ENCODE data around the gene CDK14.

Gene CDK14

DNA sequence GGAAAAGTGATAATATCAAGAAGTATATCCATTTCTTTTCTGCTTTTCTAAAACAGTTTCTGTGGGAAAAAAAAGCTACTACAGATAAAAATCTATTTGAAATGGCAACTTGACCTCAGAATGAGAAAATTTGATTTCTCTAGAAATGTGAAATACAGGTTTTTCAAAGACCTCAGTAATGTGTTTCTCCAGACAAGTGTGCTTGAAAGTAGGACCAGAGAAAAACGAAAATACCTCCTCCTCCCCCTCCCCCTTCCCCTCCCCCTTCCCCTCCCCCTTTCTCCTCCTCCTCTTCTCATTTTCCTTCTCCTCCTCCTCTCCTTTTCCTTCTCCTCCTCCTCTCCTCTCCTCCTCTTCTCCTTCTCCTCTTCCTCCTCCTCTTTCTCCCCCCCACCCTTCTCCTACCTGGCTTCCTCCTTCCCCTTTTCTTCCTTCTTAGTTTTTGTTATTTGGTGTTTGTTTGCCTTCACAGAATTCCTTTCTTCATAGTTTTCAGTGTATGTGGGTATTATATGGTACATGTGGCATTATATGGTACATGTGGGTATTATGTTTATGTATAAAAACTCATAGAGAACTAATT lies 179.4 kb downstream of the CDK14 start:
- Histone ChIP-seq H3K9me3 (no peaks in the 10 kb centered on the region), H3K36me3 (no peaks in the 10 kb centered on the region), H3K4me1 (peaks cover 0 to 32% (median 5%) of the 10 kb centered on the region in 4 donors), H3K4me3 (no peak overlapping the region), H3K27me3 (no peaks in the 10 kb centered on the region), H3K27ac (no peak overlapping the region)
- intact Hi-C loops (cut with DNase I; ENCODE audit: low total_unique reads) = no loop called here
- no peak for DNase-seq
- TF ChIP-seq, protein P1, sequence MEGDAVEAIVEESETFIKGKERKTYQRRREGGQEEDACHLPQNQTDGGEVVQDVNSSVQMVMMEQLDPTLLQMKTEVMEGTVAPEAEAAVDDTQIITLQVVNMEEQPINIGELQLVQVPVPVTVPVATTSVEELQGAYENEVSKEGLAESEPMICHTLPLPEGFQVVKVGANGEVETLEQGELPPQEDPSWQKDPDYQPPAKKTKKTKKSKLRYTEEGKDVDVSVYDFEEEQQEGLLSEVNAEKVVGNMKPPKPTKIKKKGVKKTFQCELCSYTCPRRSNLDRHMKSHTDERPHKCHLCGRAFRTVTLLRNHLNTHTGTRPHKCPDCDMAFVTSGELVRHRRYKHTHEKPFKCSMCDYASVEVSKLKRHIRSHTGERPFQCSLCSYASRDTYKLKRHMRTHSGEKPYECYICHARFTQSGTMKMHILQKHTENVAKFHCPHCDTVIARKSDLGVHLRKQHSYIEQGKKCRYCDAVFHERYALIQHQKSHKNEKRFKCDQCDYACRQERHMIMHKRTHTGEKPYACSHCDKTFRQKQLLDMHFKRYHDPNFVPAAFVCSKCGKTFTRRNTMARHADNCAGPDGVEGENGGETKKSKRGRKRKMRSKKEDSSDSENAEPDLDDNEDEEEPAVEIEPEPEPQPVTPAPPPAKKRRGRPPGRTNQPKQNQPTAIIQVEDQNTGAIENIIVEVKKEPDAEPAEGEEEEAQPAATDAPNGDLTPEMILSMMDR (IDR thresholded peaks at IDR 0.05) = no peak

DNA sequence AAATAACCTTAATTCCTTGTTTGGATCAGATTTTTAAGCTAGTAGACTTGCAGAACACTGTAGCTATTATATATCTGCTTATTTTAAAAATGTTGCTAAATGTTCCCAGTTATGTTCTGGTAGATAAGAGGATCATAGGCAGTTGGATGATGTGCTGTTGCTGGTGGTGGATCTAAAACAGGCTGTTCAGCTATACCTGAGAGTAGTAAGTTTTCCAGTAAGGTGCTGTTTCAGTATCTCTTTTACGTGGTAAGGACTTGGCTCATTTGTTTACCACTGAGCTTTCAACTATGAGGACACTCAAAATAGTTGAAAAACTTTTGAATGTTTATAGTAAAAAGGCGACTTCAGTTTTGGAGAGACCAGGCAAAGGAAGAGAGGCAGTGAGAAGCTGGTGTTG lies 180.9 kb downstream of the CDK14 start:
- Histone ChIP-seq H3K9me3 (no peaks in the 10 kb centered on the region), H3K36me3 (no peaks in the 10 kb centered on the region), H3K27me3 (no peaks in the 10 kb centered on the region), H3K27ac (no peak overlapping the region), H3K4me3 (no peak overlapping the region), H3K4me1 (peaks cover 0 to 25% (median 5%) of the 10 kb centered on the region in 4 donors)
- intact Hi-C loops (cut with DNase I; ENCODE audit: low total_unique reads) = no loop called here
- TF ChIP-seq, protein P1 (IDR thresholded peaks at IDR 0.05) = no peak
- no peak for DNase-seq

DNA sequence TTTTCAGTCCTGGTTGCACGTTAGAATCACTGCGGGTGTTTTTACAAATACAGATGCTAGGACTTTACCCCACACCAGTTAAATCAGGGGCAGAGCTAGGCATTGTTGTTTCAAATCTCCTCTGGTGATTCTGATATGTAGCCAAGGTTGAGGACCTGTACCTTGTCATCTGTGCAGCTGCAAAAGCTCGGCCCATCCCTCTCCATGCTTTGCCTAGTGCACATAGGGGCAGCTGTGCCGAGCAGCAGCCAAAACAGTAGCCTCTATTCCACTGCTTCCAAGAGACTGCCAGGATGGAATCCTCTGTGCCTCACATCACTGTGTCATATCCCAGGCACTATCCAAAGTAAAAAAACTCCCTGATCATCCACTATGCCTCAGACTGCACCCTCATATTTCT lies 181.3 kb downstream of the CDK14 start:
- TF ChIP-seq, protein P1 (IDR thresholded peaks at IDR 0.05) = no peak
- no peaks in the 10 kb centered on the region for H3K27me3 ChIP-seq
- intact Hi-C loops (cut with DNase I; ENCODE audit: low total_unique reads) = no loop called here
- no peak overlapping the region for H3K4me3 ChIP-seq
- H3K36me3 ChIP-seq = no peaks in the 10 kb centered on the region
- H3K27ac ChIP-seq = no peak overlapping the region
- DNase-seq = no peak
- H3K9me3 ChIP-seq = no peaks in the 10 kb centered on the region
- H3K4me1 ChIP-seq = peaks cover 0 to 25% (median 5%) of the 10 kb centered on the region in 4 donors

DNA sequence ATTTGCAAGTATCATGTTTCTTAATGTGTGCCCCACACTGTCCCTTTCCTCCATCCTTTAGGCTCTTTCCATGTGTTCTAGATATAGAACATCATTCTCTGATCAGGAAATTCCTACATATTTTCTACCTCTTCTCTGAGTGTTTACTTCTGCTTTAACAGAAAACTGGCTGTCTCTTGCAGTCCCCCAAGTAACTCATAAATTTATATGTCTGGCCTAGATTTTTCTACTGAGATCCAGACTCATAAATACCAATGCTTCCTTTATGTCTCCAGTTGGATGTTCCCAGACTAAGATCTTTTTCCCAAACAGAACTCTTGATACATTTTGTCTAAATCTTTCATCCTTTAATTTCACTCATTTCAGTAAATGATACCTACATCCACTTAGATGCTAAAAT lies 181.8 kb downstream of the CDK14 start:
- TF ChIP-seq, protein P1 (IDR thresholded peaks at IDR 0.05) = no peak
- no peaks in the 10 kb centered on the region for H3K9me3 ChIP-seq
- no peak overlapping the region for H3K4me3 ChIP-seq
- DNase-seq = no peak
- intact Hi-C loops (cut with DNase I; ENCODE audit: low total_unique reads) = no loop called here
- H3K4me1 ChIP-seq = peaks cover 0 to 25% (median 5%) of the 10 kb centered on the region in 4 donors
- H3K27me3 ChIP-seq = no peaks in the 10 kb centered on the region
- H3K36me3 ChIP-seq = no peaks in the 10 kb centered on the region
- no peak overlapping the region for H3K27ac ChIP-seq

DNA sequence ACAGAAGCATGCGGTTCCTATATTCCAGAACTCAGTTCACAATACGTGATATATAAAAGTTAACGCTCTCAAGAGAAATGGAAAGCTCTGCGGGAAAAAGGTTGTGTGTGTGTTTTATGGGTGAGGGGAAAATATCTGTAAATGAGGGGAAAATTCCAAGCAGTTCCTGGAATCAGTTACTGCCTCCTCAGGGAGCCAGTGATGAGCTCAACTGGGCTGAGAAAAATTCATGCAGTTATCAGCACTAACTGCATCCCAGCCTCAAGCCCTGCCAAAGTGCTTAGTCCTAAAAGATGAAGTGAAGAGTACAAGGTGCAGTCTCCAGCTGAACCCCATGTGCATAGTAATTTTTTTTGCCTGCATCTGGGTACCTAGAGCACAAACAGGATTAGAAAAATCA lies 191.9 kb downstream of the CDK14 start:
- DNase-seq = no peak
- no peak overlapping the region for H3K27ac ChIP-seq

More for the DNA sequence above, 191.9 kb downstream of the CDK14 start:
- intact Hi-C loops (cut with DNase I; ENCODE audit: low total_unique reads) = no loop called here
- H3K4me1 ChIP-seq = peaks cover 0 to 20% (median 4%) of the 10 kb centered on the region in 4 donors
- H3K36me3 ChIP-seq = peaks cover 0 to 7% (median 5%) of the 10 kb centered on the region in 3 donors
- H3K4me3 ChIP-seq = no peak overlapping the region
- H3K27me3 ChIP-seq = no peaks in the 10 kb centered on the region
- H3K9me3 ChIP-seq = peaks cover 0 to under 1% (median 0%) of the 10 kb centered on the region in 3 donors
- TF ChIP-seq, protein P1 (IDR thresholded peaks at IDR 0.05) = no peak

Data from tibial artery (tissue), 4 donors.